Stomach smooth muscle (tissue), 2 donors: ENCODE results near the gene MLC1.

ENCODE experiments used
- H3K27ac ChIP-seq: one replicate; pipeline ENCODE4 v1.7.0; 2013; ENCODE audit warnings: mild to moderate bottlenecking, low read length, inconsistent platforms
- H3K27me3 ChIP-seq, 2 donors: one replicate each; pipeline ENCODE4 v1.7.0; 2013; ENCODE audit warnings: low read length in 2 of 2; ENCODE audit not compliant: insufficient read depth in 2 of 2, control insufficient read depth in 1 of 2
- H3K36me3 ChIP-seq, 2 donors: one replicate each; pipeline ENCODE4 v1.7.0; 2013; ENCODE audit warnings: low read length in 2 of 2; ENCODE audit not compliant: control insufficient read depth in 2 of 2, insufficient read depth in 2 of 2
- H3K4me1 ChIP-seq: one replicate; pipeline ENCODE4 v1.7.0; 2013; ENCODE audit warnings: low read length; ENCODE audit not compliant: control insufficient read depth, insufficient read depth
- H3K4me3 ChIP-seq, 2 donors: one replicate each; pipeline ENCODE4 v1.7.0; 2013; ENCODE audit warnings: low read length in 2 of 2
- H3K9ac ChIP-seq, 2 donors: one replicate each; pipeline ENCODE4 v1.7.0; 2013; ENCODE audit warnings: low read length in 2 of 2, mild to moderate bottlenecking in 1 of 2
- H3K9me3 ChIP-seq, 2 donors: one replicate each; pipeline ENCODE4 v1.7.0; 2013; ENCODE audit warnings: low read length in 2 of 2; ENCODE audit not compliant: control insufficient read depth in 2 of 2
- donor health status: healthy.
- donor health status: Pancreatic carcinoma.

Gene MLC1

GRCh38 chr22:50064453-50064852 lies 20.8 kb downstream of the MLC1 start:
- no peaks in the 10 kb centered on the region for H3K9me3 ChIP-seq

GRCh38 chr22:50063589-50064393 lies 21.4 kb downstream of the MLC1 start:
- Histone ChIP-seq H3K4me1 (peaks cover 2% of the 10 kb centered on the region), H3K9me3 (no peaks in the 10 kb centered on the region), H3K9ac (no peak overlapping the region), H3K27me3 (peaks cover 20 to 24% of the 10 kb centered on the region in 2 donors), H3K4me3 (no peak overlapping the region), H3K36me3 (no peaks in the 10 kb centered on the region), H3K27ac (no peak overlapping the region)

More at GRCh38 chr22:50064453-50064852, 20.8 kb downstream of the MLC1 start:
- H3K27ac ChIP-seq, result no peak overlapping the region
- peaks cover 13 to 22% of the 10 kb centered on the region in 2 donors for H3K27me3 ChIP-seq
- H3K4me3 ChIP-seq, result no peak overlapping the region
- H3K9ac ChIP-seq, result no peak overlapping the region
- no peaks in the 10 kb centered on the region for H3K4me1 ChIP-seq
- no peaks in the 10 kb centered on the region for H3K36me3 ChIP-seq

DNA sequence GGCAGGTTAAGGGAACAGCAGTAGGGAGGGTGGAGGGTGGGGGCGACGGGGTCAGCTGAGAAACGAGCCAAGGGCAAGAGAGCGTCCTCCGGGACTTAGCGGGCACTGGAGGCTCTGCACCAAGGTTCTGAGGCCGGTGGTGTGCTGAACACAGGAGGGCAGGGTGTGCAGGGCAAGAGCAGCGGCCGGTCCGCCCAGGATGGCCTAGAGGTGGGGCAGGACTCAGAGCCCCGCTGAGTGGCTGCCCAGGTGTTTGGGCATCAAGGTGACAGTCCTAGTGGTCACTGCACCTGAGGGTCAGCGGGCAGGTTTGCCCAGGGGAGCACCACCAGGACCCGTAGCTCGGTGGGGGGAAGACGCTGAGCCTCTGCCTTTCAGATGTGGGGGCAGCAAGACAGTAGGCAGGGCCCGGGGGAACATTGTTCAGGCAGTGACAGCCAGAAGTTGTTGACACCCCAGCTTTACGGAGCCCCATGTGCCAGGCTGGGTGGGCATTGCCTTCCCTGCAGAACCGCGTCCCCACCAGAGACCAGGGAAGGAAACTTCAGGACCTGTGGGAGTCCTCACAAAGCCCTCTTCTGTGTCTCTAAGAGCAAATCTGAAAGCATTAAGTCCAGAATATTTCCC lies 22.6 kb downstream of the MLC1 start:
- Histone ChIP-seq H3K4me3 (no peak overlapping the region), H3K27me3 (peaks cover 25 to 30% of the 10 kb centered on the region in 2 donors), H3K4me1 (peaks cover 8% of the 10 kb centered on the region), H3K27ac (no peak overlapping the region), H3K9ac (no peak overlapping the region), H3K36me3 (no peaks in the 10 kb centered on the region), H3K9me3 (no peaks in the 10 kb centered on the region)

DNA sequence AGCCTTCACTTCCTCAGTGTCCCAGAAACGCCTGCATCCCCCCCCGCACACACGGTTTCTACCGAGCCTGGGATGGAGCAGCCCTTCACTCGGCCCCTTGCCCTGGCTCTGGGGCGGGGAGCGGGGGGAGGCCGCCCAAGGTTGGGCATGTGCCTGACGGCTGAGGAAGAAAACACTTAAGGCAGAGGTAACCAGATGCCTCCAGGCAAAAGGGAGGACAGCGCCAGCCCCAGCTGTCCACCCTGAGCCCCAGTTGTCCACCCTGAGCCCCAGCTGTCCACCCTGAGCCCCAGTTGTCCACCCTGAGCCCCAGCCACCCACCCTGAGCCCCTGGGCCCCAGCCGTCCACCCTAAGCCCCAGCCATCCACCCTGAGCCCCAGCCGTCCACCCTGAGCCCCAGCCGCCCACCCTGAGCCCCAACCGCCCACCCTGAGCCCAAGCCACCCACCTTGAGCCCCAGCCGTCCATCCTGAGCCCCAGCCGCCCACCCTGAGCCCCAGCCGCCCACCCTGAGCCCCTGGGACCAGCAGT lies 23.3 kb downstream of the MLC1 start:
- no peaks in the 10 kb centered on the region for H3K36me3 ChIP-seq
- H3K27me3 ChIP-seq, result peaks cover 26 to 31% of the 10 kb centered on the region in 2 donors
- peaks cover 8% of the 10 kb centered on the region for H3K4me1 ChIP-seq
- no peaks in the 10 kb centered on the region for H3K9me3 ChIP-seq
- H3K27ac ChIP-seq, result no peak overlapping the region
- no peak overlapping the region for H3K4me3 ChIP-seq
- no peak overlapping the region for H3K9ac ChIP-seq

- Histone ChIP-seq H3K36me3 (no peaks in the 10 kb centered on the region), H3K27ac (no peak overlapping the region), H3K4me1 (peaks cover 8% of the 10 kb centered on the region), H3K4me3 (no peak overlapping the region), H3K9me3 (no peaks in the 10 kb centered on the region), H3K9ac (no peak overlapping the region), H3K27me3 (peaks cover 28 to 31% of the 10 kb centered on the region in 2 donors)
These were observed 23.9 kb downstream of the MLC1 start for GRCh38 chr22:50061141-50061823.

DNA sequence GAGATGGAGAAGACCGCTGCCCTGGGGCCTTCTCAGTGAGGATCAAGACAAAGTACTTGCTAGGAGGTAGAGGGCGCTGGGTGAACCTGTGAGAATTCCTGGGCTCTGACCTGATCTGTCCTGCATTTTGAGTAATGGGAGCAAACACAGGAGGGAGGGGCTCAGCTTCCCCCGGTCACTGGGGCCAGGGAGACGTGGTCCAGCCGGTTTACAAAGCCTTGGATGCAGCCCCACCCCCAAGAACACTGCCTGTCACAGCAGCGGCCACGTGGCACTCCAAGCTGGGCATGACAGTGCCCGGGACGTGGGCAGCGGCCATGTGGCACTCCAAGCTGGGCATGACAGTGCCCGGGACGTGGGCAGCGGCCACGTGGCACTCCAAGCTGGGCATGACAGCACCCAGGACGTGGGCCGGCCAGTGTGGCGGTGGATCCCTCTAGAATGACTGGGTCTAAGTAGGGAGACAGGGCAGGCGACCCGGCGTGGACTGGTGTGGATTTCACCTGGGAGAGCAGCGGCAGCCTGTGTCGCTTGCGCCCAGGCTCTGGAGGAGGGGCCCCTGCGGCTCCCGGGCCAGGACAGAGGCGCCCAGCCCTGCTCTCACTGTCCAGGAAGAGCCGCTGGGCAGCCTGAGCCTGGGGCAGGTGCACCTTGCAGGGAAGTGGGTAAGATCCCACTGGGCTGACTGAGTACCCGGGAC lies 24.6 kb downstream of the MLC1 start:
- H3K4me3 ChIP-seq, result no peak overlapping the region
- no peak overlapping the region for H3K27ac ChIP-seq
- no peak overlapping the region for H3K9ac ChIP-seq
- peaks cover 28 to 31% of the 10 kb centered on the region in 2 donors for H3K27me3 ChIP-seq
- peaks cover 8% of the 10 kb centered on the region for H3K4me1 ChIP-seq
- no peaks in the 10 kb centered on the region for H3K9me3 ChIP-seq
- H3K36me3 ChIP-seq, result no peaks in the 10 kb centered on the region

- no peak overlapping the region for H3K4me3 ChIP-seq
- H3K27me3 ChIP-seq, result peaks cover 28 to 31% of the 10 kb centered on the region in 2 donors
- no peaks in the 10 kb centered on the region for H3K36me3 ChIP-seq
- peaks cover 8% of the 10 kb centered on the region for H3K4me1 ChIP-seq
- no peak overlapping the region for H3K9ac ChIP-seq
- H3K27ac ChIP-seq, result no peak overlapping the region
- H3K9me3 ChIP-seq, result no peaks in the 10 kb centered on the region
These were observed 25.4 kb downstream of the MLC1 start for GRCh38 chr22:50059881-50060262.

- Histone ChIP-seq H3K4me3 (peak overlapping the region in 1 of 2 donors; percentile 40), H3K36me3 (no peaks in the 10 kb centered on the region), H3K27me3 (peaks cover 25 to 31% of the 10 kb centered on the region in 2 donors), H3K4me1 (peaks cover 8% of the 10 kb centered on the region), H3K9me3 (no peaks in the 10 kb centered on the region), H3K27ac (no peak overlapping the region), H3K9ac (no peak overlapping the region)
These were observed 26.0 kb downstream of the MLC1 start for GRCh38 chr22:50058906-50059880.

GRCh38 chr22:50058061-50058905 lies 26.9 kb downstream of the MLC1 start, which contains the start of gene TTLL8:
TTLL8 (minus strand) TSS chr22:50058298.
- H3K27ac ChIP-seq, result no peak within 1 kb of the TSS
- no peaks in the 10 kb centered on the region for H3K36me3 ChIP-seq
- peak within 1 kb of the TSS; percentile 29 to 40 for H3K4me3 ChIP-seq
- H3K27me3 ChIP-seq, result peaks cover 25 to 31% of the 10 kb centered on the region in 2 donors
- H3K9ac ChIP-seq, result no peak within 1 kb of the TSS
- peaks cover 0 to 6% of the 10 kb centered on the region in 2 donors for H3K9me3 ChIP-seq
- peaks cover 8% of the 10 kb centered on the region for H3K4me1 ChIP-seq
